Right cardiac atrium (tissue), 5 donors: ENCODE data around the gene DUSP5. TPM values are rescaled to one million over a fixed set of nuclear protein-coding genes. Genes with fewer than 3 reads are reported as not detected.
A peak's percentile ranks its signal among the peaks of the same experiment; 100 is the strongest.
"Not testable (repeated sequence)": the region's sequence is repeated elsewhere in the genome, so short reads cannot be mapped to it uniquely, and the experiment has no call there.

Experiments
- ATAC-seq, 2 donors: fragments of 200-7000 bp; cut with Tn5 transposase; one replicate each; pipeline versions ENCODE4 v1.8.0 to v1.9.1; 2020; ENCODE audit warnings: moderate library complexity in 2 of 2, mild to moderate bottlenecking in 1 of 2
- DNase-seq, 3 donors: peaks; one replicate each; pipeline ENCODE4 v3.0.0-alpha.2; 2020
- H3K27ac ChIP-seq: one replicate; pipeline ENCODE4 v1.5.1; 2013; ENCODE audit warnings: mild to moderate bottlenecking, low read length, control low read depth, moderate library complexity
- H3K27me3 ChIP-seq: one replicate; pipeline ENCODE4 v1.6.1; 2013; ENCODE audit not compliant: control insufficient read depth, insufficient read depth
- H3K4me1 ChIP-seq: one replicate; pipeline ENCODE4 v1.6.1; 2013; ENCODE audit warnings: low read length; ENCODE audit not compliant: control insufficient read depth, insufficient read depth
- H3K4me3 ChIP-seq: one replicate; pipeline ENCODE4 v1.5.1; 2013; ENCODE audit warnings: low read length, control low read depth
- H3K9me3 ChIP-seq: one replicate; pipeline ENCODE4 v1.6.1; 2013; ENCODE audit warnings: low read length; ENCODE audit not compliant: control insufficient read depth
- WGBS: extraction: QIAGEN DNeasy Blood & Tissue Kit; methylation state at CpG from one replicate; pipeline ENCODE4 v1.1.7; 2013; 5-methylcytosine and 5-hydroxymethylcytosine counted together
- intact Hi-C, 4 donors: fragments of 100-400 bp; cut with DNase I; formaldehyde crosslinking; loops; one replicate each; pipeline versions ENCODE4 v1.11.0 to v1.14.0; 2022 to 2023
- polyA plus RNA-seq: library from polyadenylated mRNA; stranded (reverse); fragments of 200-250 nt; gene quantifications from one replicate; pipeline ENCODE4 v1.2.3, GENCODE V29; 2013
- total RNA-seq, 4 donors: library from RNA; stranded (reverse); fragmentation: NEBNext Ultra II Directional; extraction: Animal tissue kit (Norgen Biotek cat#: 25700); gene quantifications; one replicate each; pipeline ENCODE4 v1.2.1, GENCODE V29; 2021
- donor health status: healthy with polysubstance abuse.
- donor health status: DM: no; HTN: yes; CAD: no.
- donor health status: DM: no; HTN: no; CAD: no.
- donor health status: DM: no; HTN: yes; CAD: no; lungs with severe emphysema.
- donor health status: DM: yes; HTN: yes; CAD: no.

Gene DUSP5
- total and polyA plus RNA-seq, 5 donors, result 9.8 to 25.6 (median 16.8) TPM

DNA sequence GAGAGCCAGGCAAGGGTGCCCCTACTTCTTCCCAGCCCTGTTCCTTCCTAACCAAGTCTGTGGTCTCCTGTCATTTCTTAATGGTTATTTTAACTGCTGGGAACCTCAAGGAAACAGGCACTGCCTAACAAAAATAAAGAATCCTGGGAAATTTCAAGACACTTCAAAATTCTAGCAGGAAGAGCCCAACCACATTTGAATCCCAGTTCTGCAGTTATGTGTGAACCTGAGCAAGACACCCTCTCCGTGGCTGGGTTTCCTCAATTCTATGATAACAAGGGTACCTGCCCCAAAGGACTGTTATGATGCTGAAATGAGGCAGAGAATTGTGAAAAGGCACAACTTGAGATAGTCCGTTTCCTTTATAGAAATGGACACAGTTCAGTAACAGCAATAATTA, 36.2 kb upstream of the DUSP5 start:
- no peaks in the 10 kb centered on the region for H3K9me3 ChIP-seq
- 36% methylated on average over 2 of the region's 2 CpGs for WGBS
- DNase-seq (no peak), ATAC-seq (no peak)
- no peaks in the 10 kb centered on the region for H3K4me1 ChIP-seq
- intact Hi-C loops, result no loop called here
- H3K4me3 ChIP-seq, result no peak overlapping the region
- no peaks in the 10 kb centered on the region for H3K27me3 ChIP-seq
- no peak overlapping the region for H3K27ac ChIP-seq

GRCh38 chr10:110462166-110463095, 35.3 kb upstream of the DUSP5 start:
- no peak overlapping the region for H3K27ac ChIP-seq
- WGBS, result 88% methylated on average over 19 of the region's 19 CpGs
- H3K4me1 ChIP-seq, result no peaks in the 10 kb centered on the region
- no peaks in the 10 kb centered on the region for H3K9me3 ChIP-seq
- H3K4me3 ChIP-seq, result no peak overlapping the region
- no peaks in the 10 kb centered on the region for H3K27me3 ChIP-seq
- no peak for DNase-seq
- ATAC-seq, result no peak
- intact Hi-C loops, result no loop called here

GRCh38 chr10:110468258-110468657, 29.4 kb upstream of the DUSP5 start:
- DNase-seq, H3K27ac ChIP-seq, H3K27me3 ChIP-seq, H3K9me3 ChIP-seq, intact Hi-C loops, ATAC-seq, H3K4me1 ChIP-seq, H3K4me3 ChIP-seq: not testable (repeated sequence)
- WGBS, result 92% methylated on average over 2 of the region's 2 CpGs

GRCh38 chr10:110470541-110470940, 27.2 kb upstream of the DUSP5 start:
- H3K27me3 ChIP-seq, H3K27ac ChIP-seq, H3K4me3 ChIP-seq, H3K4me1 ChIP-seq, DNase-seq, ATAC-seq, H3K9me3 ChIP-seq, intact Hi-C loops: not testable (repeated sequence)
- WGBS, result 89% methylated on average over 10 of the region's 10 CpGs

DNA sequence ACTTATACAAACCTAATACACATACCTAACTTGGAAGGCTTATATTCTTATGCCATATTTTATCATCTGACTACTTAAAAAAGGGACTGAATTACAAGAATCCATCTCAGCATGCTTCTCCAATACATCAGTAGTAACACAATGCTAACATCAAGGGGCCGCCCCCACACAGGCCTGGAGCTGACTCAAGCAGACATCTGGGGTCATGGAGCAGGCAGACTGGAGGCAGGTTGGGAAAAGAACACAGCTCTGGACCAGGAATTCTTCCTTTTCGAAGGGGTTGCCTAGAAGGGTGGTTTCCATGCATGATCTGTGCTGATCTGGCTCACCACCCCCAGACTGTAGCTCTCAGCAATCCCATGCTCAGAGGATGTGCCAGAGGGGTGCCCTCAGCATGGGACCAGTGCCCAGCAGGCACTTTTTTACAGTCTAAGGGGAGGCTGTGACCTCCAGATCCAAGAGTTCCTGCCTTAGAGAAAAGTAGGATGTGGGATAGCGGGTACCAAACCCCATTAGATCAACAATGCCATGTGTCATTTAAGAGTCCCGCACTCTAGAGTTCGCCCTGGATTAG, 26.1 kb upstream of the DUSP5 start:
- ATAC-seq (no peak), DNase-seq (no peak)
- H3K4me1 ChIP-seq, result no peaks in the 10 kb centered on the region
- intact Hi-C loops, result no loop called here
- 91% methylated on average over 5 of the region's 5 CpGs for WGBS
- H3K9me3 ChIP-seq, result no peaks in the 10 kb centered on the region
- H3K27ac ChIP-seq, result no peak overlapping the region
- no peak overlapping the region for H3K4me3 ChIP-seq
- no peaks in the 10 kb centered on the region for H3K27me3 ChIP-seq

GRCh38 chr10:110474017-110474416, 23.7 kb upstream of the DUSP5 start:
- no peaks in the 10 kb centered on the region for H3K27me3 ChIP-seq
- H3K4me1 ChIP-seq, result no peaks in the 10 kb centered on the region
- ATAC-seq (peak in 1 of 2 donors; percentile 16), DNase-seq (no peak)
- H3K27ac ChIP-seq, result no peak overlapping the region
- H3K4me3 ChIP-seq, result no peak overlapping the region
- intact Hi-C loops, result no loop called here
- WGBS, result 82% methylated on average over 3 of the region's 3 CpGs
- H3K9me3 ChIP-seq, result no peaks in the 10 kb centered on the region

DNA sequence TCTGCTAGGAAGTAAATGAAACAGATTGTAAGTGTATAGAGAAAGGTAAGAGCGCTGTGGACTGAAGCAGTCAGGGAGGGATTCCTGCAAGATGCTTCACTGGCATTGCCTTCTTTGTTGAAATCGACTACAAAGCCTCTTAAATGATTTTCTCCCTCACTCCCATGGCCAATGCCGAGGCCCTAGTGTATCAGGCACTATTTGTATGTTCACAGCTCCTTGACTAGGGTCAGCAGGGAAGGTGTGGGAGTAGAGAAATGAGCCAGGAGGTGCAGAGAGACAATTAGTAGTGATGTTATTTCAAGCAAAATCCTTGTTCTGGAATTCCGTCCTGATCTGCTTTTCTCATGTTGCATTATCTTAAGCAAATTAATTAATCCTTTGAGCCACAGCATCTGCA, 22.9 kb upstream of the DUSP5 start:
- Histone ChIP-seq H3K27ac (no peak overlapping the region), H3K27me3 (no peaks in the 10 kb centered on the region), H3K4me3 (no peak overlapping the region), H3K9me3 (no peaks in the 10 kb centered on the region), H3K4me1 (no peaks in the 10 kb centered on the region)
- 63% methylated on average over 4 of the region's 4 CpGs for WGBS
- intact Hi-C loops, result no loop called here
- DNase-seq, result no peak
- no peak for ATAC-seq

- no peaks in the 10 kb centered on the region for H3K27me3 ChIP-seq
- no peaks in the 10 kb centered on the region for H3K4me1 ChIP-seq
- 93% methylated on average over 9 of the region's 9 CpGs for WGBS
- no peak overlapping the region for H3K27ac ChIP-seq
- DNase-seq (no peak), ATAC-seq (no peak)
- intact Hi-C loops, result no loop called here
- no peaks in the 10 kb centered on the region for H3K9me3 ChIP-seq
- no peak overlapping the region for H3K4me3 ChIP-seq
Observed at GRCh38 chr10:110475722-110476515, 21.8 kb upstream of the DUSP5 start.

- DNase-seq (no peak), ATAC-seq (no peak)
- H3K4me3 ChIP-seq, result no peak overlapping the region
- H3K27me3 ChIP-seq, result no peaks in the 10 kb centered on the region
- WGBS, result 88% methylated on average over 1 of the region's 1 CpG
- no peak overlapping the region for H3K27ac ChIP-seq
- H3K4me1 ChIP-seq, result no peaks in the 10 kb centered on the region
- intact Hi-C loops, result no loop called here
- no peaks in the 10 kb centered on the region for H3K9me3 ChIP-seq
Observed at GRCh38 chr10:110479710-110480109, 18.0 kb upstream of the DUSP5 start.

DNA sequence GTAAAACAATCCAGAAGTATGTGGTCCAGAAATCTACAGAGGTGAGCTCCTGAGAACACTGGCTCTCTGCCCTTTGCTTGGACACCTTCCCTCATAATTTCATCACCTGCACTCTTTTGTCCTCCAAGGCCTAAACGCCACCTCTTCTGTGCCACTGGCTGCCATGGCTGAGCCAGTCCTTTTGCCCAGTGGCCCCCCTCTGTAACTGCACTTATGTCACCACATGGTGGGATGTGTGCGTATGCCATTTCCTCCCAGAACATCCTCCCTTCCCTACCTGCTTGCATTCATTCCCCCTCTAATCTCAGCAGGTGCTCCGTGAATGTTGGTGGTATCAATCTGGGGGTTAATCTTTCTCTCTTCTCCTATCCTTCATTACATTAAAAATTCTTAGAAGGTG, 17.3 kb upstream of the DUSP5 start:
- WGBS, result 88% methylated on average over 3 of the region's 3 CpGs
- ATAC-seq (no peak), DNase-seq (no peak)
- Histone ChIP-seq H3K4me1 (no peaks in the 10 kb centered on the region), H3K4me3 (no peak overlapping the region), H3K9me3 (no peaks in the 10 kb centered on the region), H3K27ac (no peak overlapping the region), H3K27me3 (no peaks in the 10 kb centered on the region)
- intact Hi-C loops, result no loop called here

DNA sequence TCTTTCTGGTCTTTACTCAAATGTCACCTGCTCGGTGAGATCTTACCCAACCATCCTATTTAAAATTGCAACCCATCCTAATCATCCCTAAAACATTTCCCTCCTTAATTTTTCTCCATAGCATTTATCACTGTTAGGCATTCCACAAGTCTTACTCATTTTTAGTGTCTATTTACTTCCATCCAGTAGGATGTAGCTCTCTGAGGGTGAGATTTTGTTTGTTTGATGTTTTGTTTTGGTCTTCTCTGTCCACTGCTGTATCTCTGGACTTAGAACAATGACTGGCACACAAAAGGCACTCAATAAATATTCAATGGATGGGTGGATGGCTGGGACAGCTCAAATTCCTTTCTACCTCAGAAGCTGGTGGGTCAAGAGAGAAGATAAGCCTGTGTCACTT, 15.8 kb upstream of the DUSP5 start:
- no peaks in the 10 kb centered on the region for H3K4me1 ChIP-seq
- intact Hi-C loops, result no loop called here
- ATAC-seq, result no peak
- no peak overlapping the region for H3K4me3 ChIP-seq
- no peaks in the 10 kb centered on the region for H3K27me3 ChIP-seq
- WGBS, result 70% methylated on average over 1 of the region's 1 CpG
- H3K9me3 ChIP-seq, result no peaks in the 10 kb centered on the region
- DNase-seq, result no peak
- H3K27ac ChIP-seq, result no peak overlapping the region
